ENCODE measurements around the gene TYW1. TPM values are rescaled to one million over a fixed set of nuclear protein-coding genes. Genes with fewer than 3 reads are reported as not detected.
"Not testable (repeated sequence)": the region's sequence is repeated elsewhere in the genome, so short reads cannot be mapped to it uniquely, and the experiment has no call there.

Gene TYW1
- total RNA-seq, 1 experiment from 2014 or later: 24.5 TPM

- in situ Hi-C loops (cut with HindIII; ENCODE audit: low pct_unique_long_range_greater_than_20kb, low sequenced_read_pairs); POLR2A ChIA-PET; H3K27me3 ChIP-seq (ENCODE audit: control insufficient read depth, insufficient read depth, low read length); CTCF ChIA-PET; H3K27ac ChIP-seq (ENCODE audit: low read length); H3K9me3 ChIP-seq (ENCODE audit: control insufficient read depth, insufficient read depth, low read depth, low read length); BruUV-seq (replicated peaks); H3K4me1 ChIP-seq (ENCODE audit: control insufficient read depth, insufficient read depth, low read length); intact Hi-C loops (cut with micrococcal nuclease; ENCODE audit: unreplicated experiment); H3K4me3 ChIP-seq (ENCODE audit: low read depth in 2 of 2, low read length in 2 of 2); DNase-seq (ENCODE audit: low read depth, low spot score); ATAC-seq; H3K36me3 ChIP-seq (ENCODE audit: control insufficient read depth, insufficient read depth, low read length): not testable (repeated sequence)
Observed at GRCh38 chr7:67137489-67137888, 140.9 kb downstream of the TYW1 start.

- in situ Hi-C loops (cut with HindIII; ENCODE audit: low pct_unique_long_range_greater_than_20kb, low sequenced_read_pairs); H3K27me3 ChIP-seq (ENCODE audit: control insufficient read depth, insufficient read depth, low read length); intact Hi-C loops (cut with micrococcal nuclease; ENCODE audit: unreplicated experiment); DNase-seq (ENCODE audit: low read depth, low spot score); H3K4me1 ChIP-seq (ENCODE audit: control insufficient read depth, insufficient read depth, low read length); H3K9me3 ChIP-seq (ENCODE audit: control insufficient read depth, insufficient read depth, low read depth, low read length); H3K36me3 ChIP-seq (ENCODE audit: control insufficient read depth, insufficient read depth, low read length); BruUV-seq (replicated peaks); POLR2A ChIA-PET; ATAC-seq; H3K4me3 ChIP-seq (ENCODE audit: low read depth in 2 of 2, low read length in 2 of 2); H3K27ac ChIP-seq (ENCODE audit: low read length); CTCF ChIA-PET: not testable (repeated sequence)
Observed at GRCh38 chr7:67139876-67140275, 143.2 kb downstream of the TYW1 start.

- H3K27me3 ChIP-seq (ENCODE audit: control insufficient read depth, insufficient read depth, low read length); DNase-seq (ENCODE audit: low read depth, low spot score); in situ Hi-C loops (cut with HindIII; ENCODE audit: low pct_unique_long_range_greater_than_20kb, low sequenced_read_pairs); H3K9me3 ChIP-seq (ENCODE audit: control insufficient read depth, insufficient read depth, low read depth, low read length); BruUV-seq (replicated peaks); H3K27ac ChIP-seq (ENCODE audit: low read length); intact Hi-C loops (cut with micrococcal nuclease; ENCODE audit: unreplicated experiment); H3K4me3 ChIP-seq (ENCODE audit: low read depth in 2 of 2, low read length in 2 of 2); CTCF ChIA-PET; POLR2A ChIA-PET; H3K4me1 ChIP-seq (ENCODE audit: control insufficient read depth, insufficient read depth, low read length); H3K36me3 ChIP-seq (ENCODE audit: control insufficient read depth, insufficient read depth, low read length); ATAC-seq: not testable (repeated sequence)
Observed at GRCh38 chr7:67141001-67141400, 144.4 kb downstream of the TYW1 start.

- CTCF ChIA-PET; POLR2A ChIA-PET; H3K4me1 ChIP-seq (ENCODE audit: control insufficient read depth, insufficient read depth, low read length); in situ Hi-C loops (cut with HindIII; ENCODE audit: low pct_unique_long_range_greater_than_20kb, low sequenced_read_pairs); H3K9me3 ChIP-seq (ENCODE audit: control insufficient read depth, insufficient read depth, low read depth, low read length); intact Hi-C loops (cut with micrococcal nuclease; ENCODE audit: unreplicated experiment); ATAC-seq; H3K27me3 ChIP-seq (ENCODE audit: control insufficient read depth, insufficient read depth, low read length); H3K4me3 ChIP-seq (ENCODE audit: low read depth in 2 of 2, low read length in 2 of 2); H3K36me3 ChIP-seq (ENCODE audit: control insufficient read depth, insufficient read depth, low read length); DNase-seq (ENCODE audit: low read depth, low spot score); H3K27ac ChIP-seq (ENCODE audit: low read length): not testable (repeated sequence)
- BruUV-seq (replicated peaks): TSS peak; percentile 22
Observed at GRCh38 chr7:67143091-67143786, 146.6 kb downstream of the TYW1 start.

GRCh38 chr7:67145581-67146193, 149.1 kb downstream of the TYW1 start:
- H3K36me3 ChIP-seq (ENCODE audit: control insufficient read depth, insufficient read depth, low read length); intact Hi-C loops (cut with micrococcal nuclease; ENCODE audit: unreplicated experiment); DNase-seq (ENCODE audit: low read depth, low spot score); ATAC-seq; H3K4me1 ChIP-seq (ENCODE audit: control insufficient read depth, insufficient read depth, low read length); H3K27ac ChIP-seq (ENCODE audit: low read length); POLR2A ChIA-PET; H3K4me3 ChIP-seq (ENCODE audit: low read depth in 2 of 2, low read length in 2 of 2); BruUV-seq (replicated peaks); in situ Hi-C loops (cut with HindIII; ENCODE audit: low pct_unique_long_range_greater_than_20kb, low sequenced_read_pairs); H3K9me3 ChIP-seq (ENCODE audit: control insufficient read depth, insufficient read depth, low read depth, low read length); H3K27me3 ChIP-seq (ENCODE audit: control insufficient read depth, insufficient read depth, low read length): not testable (repeated sequence)
- CTCF ChIA-PET: interaction anchor here (0.6 kb wide), 1 partner anchor 105 kb away, joined by 5 read pairs; no protein-coding TSS in a partner anchor

DNA sequence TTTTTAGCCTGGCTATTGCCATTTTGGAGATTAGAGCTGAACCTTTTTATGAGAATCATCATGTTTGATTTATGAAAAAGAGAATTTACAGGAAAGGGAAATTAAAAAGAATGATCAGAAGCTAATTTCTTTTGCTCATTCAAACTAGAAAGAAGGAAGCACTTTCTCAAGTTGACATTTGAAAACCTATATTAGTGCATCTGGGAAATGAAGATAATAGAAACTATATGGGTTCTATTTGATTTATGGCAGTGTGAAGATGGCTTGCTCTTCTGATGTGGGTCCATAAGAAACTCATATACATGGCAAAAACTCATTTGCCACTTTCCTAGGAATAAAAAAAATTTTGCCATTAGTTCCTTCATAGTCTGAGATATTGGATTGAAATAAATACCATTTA, 152.5 kb downstream of the TYW1 start:
- POLR2A ChIA-PET; ATAC-seq; DNase-seq (ENCODE audit: low read depth, low spot score); intact Hi-C loops (cut with micrococcal nuclease; ENCODE audit: unreplicated experiment); BruUV-seq (replicated peaks); H3K27ac ChIP-seq (ENCODE audit: low read length); H3K4me3 ChIP-seq (ENCODE audit: low read depth in 2 of 2, low read length in 2 of 2); CTCF ChIA-PET; in situ Hi-C loops (cut with HindIII; ENCODE audit: low pct_unique_long_range_greater_than_20kb, low sequenced_read_pairs); H3K9me3 ChIP-seq (ENCODE audit: control insufficient read depth, insufficient read depth, low read depth, low read length); H3K4me1 ChIP-seq (ENCODE audit: control insufficient read depth, insufficient read depth, low read length); H3K36me3 ChIP-seq (ENCODE audit: control insufficient read depth, insufficient read depth, low read length); H3K27me3 ChIP-seq (ENCODE audit: control insufficient read depth, insufficient read depth, low read length): not testable (repeated sequence)

DNA sequence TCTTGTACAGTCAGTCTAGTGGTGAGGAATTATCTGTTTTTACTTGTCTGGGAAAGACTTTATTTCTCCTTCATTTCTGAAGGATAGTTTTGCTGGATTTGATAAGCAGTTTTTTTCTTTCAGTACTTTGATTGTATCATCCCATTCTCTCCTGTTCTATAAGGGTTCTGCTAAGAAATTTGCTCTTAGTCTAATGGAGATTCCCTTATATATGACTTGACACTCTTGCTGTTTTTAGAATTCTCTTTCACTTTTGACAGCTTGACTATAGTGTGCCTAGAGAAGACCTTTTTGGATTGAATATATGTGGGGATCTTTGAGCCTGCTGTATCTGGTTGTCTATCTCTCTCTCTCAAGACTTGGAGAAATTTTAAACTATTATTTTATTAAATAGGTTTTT, 157.7 kb downstream of the TYW1 start:
- H3K9me3 ChIP-seq (ENCODE audit: control insufficient read depth, insufficient read depth, low read depth, low read length); ATAC-seq; BruUV-seq (replicated peaks); CTCF ChIA-PET; H3K27ac ChIP-seq (ENCODE audit: low read length); DNase-seq (ENCODE audit: low read depth, low spot score); POLR2A ChIA-PET; H3K36me3 ChIP-seq (ENCODE audit: control insufficient read depth, insufficient read depth, low read length); intact Hi-C loops (cut with micrococcal nuclease; ENCODE audit: unreplicated experiment); H3K27me3 ChIP-seq (ENCODE audit: control insufficient read depth, insufficient read depth, low read length); in situ Hi-C loops (cut with HindIII; ENCODE audit: low pct_unique_long_range_greater_than_20kb, low sequenced_read_pairs); H3K4me3 ChIP-seq (ENCODE audit: low read depth in 2 of 2, low read length in 2 of 2); H3K4me1 ChIP-seq (ENCODE audit: control insufficient read depth, insufficient read depth, low read length): not testable (repeated sequence)

Data from Panc1 (cell line).